GM21390 (cell line): ENCODE measurements around the gene KIRREL3.

Experiments used
- ATAC-seq: cut with Tn5 transposase; IDR thresholded peaks from one replicate; pipeline ENCODE4 v1.9.1; 2021; ENCODE audit not compliant: unreplicated experiment

KIRREL3 gene

DNA sequence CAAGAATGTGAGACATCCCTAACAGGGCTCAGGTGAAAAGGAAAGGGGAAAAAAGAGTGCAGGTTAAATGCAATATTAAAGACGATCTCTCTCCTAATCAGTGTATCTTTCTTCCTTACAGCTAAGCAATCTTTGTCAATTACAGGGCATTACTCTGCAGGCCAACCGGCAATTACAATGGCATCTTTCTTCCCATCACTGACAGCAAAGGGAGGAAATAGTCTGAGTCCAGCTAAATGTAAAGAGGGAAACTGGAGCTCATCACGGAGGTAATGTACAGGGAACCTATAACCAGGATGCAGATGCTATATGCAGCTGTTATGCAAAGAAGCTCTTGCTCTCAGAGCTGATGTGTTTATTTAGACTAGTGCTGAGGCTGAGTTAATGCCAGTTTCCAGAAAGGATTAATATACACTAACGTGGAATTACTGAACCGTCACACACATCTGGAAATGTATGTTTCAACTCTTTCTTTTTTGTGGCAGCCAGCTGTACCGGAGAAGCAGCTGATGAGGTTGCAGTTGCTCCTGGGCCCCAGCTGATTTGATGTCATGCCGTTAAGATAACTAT is 121.6 kb downstream of the KIRREL3 start:
- no peak for ATAC-seq

DNA sequence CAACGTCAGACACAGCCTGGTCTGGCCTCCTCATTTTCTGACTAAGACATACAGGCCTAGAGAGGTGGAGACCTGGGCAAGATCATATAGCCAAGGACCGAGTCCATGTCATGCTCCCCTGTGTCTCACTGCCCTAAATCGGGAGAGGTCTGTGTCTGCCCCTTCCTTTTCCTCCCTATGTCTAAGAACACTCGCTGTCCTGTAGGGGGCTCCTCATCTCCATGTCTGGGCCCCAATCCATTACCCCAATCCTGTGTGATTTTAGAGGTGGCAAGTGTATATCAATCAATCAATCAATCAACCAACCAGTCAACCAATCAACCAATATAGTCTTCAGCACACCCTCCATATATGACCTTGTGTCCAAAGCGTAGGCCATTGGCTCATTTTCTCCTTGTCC is 125.7 kb downstream of the KIRREL3 start:
- no peak for ATAC-seq

DNA sequence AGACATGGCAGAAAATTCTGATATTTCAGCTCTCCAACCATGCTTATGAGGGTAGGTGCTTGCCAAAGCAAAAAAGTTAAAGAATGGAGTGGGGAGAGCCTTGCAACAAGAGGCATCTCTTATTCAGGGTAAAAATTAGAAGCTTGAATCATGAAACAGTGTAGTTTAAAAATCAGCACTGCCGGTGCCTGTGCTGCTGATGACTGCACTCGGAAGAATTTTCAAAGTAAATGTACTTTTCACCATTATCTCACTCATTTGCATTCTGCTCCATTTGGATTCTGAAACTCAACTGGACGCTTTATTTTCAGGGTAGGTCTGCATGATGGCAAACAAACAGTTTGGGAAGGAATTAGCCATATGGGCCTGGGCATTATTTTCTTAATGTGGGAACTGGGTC is 126.3 kb downstream of the KIRREL3 start:
- ATAC-seq, result no peak

DNA sequence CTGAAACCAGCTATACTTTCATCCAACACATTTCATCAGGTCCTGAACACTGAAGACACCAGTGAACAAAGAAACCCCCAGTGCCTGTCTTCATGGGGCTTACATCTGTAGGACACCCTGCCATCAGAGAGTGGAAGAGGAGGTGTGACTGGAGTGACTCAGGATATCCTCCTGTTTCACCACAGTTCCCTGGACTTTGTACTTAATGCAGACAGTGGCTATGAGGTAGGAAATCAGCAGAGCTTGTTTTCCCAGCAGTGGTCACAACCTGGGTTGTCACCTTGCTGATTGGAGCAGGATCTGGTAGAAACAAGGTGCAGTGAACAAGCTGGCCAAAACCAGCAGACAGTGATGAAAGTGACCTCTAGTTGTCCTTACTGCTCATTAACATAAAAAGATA is 128.8 kb downstream of the KIRREL3 start:
- no peak for ATAC-seq

DNA sequence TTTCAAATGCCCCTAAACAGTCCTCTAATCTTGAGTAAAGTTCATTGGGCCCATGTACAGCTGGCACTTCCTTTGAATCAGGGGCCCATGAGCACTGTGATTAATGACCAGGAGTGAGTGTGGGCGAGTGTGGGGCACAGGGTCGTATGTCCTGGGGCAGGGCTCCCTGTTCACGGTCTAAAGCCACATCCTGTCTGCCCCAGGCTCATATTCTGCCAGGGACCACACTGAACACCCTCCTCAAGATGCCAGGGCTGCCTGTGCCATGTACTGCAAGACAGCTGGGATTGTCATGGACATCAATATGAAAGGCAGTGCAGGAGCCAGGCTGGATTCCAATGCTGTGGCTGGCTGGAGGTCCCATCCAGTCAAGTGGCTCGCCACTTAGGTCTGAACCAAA is 130.5 kb downstream of the KIRREL3 start:
- ATAC-seq, result no peak

DNA sequence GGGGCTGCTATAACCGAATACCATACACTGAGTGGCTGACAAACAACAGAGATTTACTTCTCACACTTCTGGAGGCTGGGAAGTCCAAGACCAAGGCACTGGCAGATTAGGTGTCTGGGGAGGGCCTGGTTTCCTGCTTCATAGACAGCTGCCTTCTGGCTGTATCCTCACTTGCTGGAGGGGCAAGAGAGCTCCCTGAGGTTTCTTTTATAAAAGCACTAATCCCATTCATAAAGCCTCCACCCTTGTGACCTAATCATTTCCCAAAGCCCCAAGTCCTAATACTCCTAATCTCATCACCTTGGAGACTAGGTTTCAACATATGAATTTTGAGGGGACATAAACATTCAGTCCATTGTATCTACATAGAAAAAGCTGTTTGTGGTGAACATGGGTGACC is 131.8 kb downstream of the KIRREL3 start:
- ATAC-seq, result no peak

DNA sequence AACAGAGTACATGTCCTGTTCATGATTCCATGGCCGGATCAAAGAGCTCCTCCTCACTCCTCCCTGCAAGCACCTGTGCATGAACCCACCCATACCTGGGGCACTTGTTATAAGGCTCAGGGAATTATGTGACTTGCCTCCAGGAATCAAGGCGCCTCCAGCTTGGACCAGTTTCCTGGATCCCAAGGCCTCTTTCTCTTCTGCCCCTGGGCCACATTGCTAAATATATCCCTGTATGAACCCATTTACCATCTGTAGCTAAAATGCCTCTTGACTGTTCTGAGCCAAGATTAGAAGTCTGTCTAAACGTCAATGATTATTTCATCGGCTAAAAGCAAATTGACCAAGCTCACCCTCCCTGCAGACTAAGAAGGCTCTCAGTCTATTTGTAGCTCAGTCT is 135.6 kb downstream of the KIRREL3 start:
- no peak for ATAC-seq

DNA sequence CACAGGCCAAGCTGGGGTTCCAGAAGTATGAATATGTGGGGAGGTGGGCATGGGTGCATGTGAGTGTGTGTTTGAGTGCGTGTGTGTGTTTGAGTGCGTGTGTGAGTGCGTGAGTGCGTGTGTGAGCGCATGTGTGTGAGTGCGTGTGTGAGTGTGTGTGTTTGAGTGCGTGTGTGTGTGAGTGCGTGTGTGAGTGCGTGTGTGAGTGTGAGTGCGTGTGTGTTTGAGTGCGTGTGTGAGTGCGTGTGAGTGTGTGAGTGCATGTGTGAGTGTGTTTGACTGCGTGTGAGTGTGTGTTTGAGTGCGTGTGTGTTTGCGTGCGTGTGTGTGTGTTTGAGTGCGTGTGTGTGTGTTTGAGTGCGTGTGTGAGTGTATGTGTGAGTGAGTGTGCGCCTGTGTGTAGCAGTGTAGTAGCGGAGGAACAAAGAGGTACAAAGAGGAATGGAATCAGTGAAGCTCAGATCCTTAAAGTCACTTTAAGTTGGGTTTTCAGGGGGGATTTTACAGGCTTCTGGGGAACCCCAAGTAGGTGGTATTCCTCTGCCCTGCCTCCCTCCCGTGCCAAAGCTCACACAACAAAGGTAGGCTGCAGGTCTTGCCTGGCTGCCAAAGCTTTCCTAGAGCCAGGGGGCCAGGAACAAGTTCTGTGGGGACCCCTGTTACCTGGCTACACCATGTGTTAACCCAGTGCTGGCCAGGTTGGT is 137.1 kb downstream of the KIRREL3 start:
- ATAC-seq, result no peak

DNA sequence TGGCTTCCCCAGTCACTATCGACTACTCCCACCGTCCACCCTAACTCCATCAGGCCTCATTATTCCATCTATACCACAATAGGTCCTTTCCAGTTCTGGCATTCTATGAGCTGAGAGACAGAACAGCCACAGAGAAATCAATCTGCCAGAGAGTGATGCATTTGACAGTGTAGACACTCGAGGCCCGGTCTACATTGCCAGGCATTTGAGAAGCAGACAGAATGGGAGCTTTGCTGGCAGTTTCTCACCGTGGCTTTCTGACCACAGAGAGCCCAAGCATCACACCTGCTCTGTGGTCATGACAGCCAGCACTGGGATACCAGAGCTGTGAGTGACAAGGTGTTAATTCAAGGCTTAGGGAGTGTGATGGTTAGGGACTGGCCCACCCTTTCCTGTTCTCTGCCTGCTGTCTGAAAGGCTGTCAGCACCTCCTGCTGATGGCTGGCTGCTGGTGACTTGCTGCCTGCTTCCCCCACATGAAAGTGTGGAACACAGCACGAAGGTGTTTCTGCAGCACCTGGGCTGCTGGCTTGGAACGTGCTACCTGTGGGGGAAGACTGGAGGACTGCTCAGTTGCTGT is 137.8 kb downstream of the KIRREL3 start:
- ATAC-seq, result no peak

DNA sequence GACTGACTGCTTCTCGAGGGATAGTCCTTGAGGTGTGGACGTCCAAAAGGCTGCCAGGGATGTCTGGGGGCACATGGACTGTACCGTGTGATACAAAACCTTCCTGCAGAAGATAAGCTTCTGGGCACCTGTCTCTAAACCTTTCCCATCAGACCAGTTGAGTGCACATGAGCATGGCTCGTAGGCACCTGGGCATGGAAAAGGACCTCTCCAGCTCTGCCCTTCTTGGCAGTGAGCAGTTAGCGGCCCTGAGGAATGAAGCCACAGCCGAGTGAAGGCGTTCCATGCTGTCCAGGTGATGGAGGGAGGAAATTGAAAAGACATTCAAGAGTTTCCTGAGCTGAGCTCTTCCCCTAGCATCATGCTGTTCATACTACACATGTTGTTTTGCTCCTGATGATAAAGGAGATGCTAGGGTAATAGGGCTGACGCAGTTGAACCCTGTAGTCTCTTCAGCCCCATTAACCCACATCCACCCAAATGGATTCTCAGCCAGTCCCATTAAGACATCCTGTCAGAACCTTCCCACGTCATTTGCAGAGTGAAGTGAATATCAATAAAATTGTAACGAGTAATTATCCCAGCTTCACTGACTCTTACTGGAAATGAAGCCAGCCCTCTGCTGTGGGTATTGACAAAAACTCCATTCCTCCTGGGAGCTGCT is 138.6 kb downstream of the KIRREL3 start:
- ATAC-seq, result no peak

DNA sequence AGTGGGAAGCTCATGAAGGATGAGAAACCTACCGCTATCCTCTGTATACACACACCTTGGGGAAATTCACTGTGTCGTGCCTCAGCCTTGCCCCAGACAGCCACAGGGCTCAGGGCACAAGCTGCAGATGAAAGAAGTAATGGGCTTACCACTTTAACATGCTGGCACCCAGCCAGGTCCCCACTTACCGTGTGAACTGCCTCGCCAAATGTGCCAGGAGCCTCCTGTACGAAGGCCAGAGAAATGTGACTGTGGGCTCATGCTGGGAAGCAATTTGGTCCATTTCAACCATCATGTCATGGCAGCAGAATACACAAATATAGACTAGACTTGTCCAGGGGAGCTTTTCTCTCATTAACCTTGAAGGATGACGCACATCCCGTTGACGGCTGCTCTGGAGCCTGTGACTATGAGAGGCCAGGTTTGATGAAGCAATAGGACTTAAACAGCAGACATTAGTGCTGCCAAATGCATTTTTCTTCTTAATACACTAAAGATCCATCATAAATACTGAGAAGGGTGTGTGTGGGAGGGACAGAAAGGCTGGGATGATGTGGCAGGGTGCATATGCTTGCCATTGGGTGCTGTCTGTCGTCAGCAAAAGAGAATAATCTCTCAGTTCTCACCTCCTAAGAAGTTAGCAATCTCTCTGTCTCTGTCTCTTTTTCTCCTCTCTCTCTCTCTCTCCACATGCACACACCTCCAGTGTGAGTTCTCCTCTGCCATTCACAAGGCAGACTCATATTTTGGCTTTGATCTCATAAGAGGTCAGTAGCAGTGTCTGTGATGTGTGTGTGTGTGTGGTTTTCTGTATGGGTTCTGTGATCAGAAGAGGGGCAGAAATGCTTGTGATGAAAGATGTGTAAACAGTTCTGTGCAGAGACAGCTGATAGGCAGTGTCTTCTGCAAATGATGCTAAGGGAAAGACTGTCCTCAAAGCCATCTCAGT is 142.4 kb downstream of the KIRREL3 start:
- ATAC-seq, result no peak

DNA sequence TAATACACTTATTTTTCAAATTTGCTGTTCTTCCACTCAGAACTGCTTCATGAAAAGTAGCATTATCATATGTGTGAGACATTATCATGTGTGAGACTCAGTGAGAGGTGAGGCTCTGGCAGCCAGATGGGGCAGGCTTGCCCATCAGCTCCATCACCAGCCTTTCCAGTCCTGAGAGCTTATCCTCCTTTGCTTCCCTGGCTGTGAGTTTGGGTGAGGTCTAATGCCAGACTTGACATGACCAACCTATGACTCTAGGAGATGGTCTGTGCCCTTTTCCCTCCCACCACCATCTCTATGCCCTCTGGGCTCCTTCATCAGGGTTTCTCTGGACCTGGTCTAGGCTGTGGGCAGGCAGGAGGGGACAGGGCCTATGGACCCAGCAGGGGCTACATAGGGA is 145.0 kb downstream of the KIRREL3 start:
- ATAC-seq, result no peak

DNA sequence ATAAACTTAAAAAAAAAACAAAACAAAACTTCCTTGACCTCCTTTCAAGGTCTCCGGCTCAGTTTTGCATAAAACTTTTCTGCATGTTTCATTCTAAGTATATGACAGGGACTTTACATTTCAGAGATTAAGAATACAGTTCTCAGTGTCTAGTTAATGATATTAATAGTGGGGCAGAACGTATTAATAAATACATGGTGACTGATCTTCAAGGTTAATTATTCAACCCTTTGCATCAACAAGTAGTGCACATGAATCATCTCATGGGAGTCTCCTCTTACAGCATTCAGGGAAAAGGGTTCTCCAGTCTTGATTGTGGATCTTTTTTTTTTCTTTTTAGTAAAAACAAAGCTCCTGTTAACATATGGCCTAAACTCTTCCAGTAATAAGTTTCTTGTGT is 146.8 kb downstream of the KIRREL3 start:
- ATAC-seq, result peak; percentile 61

DNA sequence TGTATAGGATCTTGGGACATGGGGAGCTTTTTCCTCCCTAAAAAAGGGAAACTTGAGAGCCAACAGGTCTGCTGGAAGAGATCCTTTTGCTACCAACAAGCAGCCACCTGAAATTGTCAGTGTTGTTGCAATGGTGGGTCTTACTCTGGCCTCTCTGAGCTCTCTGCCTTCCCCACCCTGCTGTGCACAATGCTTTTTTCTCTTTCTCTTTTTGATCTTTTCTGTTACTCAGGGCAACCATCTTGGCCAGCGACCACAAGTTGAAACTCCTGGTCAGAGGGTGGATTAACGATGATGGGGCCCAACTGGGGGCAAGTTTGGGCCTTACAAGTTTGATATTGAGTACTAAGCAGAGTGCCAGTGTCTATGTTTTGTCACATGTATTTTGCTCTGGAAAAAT is 155.8 kb downstream of the KIRREL3 start:
- ATAC-seq, result no peak

DNA sequence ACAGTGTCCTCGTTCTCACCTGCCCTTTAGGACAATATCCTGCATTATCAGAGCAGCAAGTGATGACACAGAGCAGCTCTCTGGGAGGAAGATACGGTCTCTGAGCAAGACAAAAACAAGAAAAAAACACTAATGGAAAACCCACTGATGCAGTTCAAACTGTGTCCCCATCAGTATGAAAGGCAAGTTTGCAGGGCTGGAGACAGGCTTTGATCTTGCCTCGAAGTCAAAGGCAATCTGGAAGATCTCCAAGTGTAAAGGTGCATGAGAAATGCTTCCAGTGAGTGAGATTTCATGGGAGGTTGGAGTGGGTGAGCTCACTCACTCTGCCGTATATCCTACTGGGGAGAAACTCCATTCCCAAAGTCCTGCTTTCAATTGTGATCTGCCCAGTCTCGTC is 157.5 kb downstream of the KIRREL3 start:
- no peak for ATAC-seq

DNA sequence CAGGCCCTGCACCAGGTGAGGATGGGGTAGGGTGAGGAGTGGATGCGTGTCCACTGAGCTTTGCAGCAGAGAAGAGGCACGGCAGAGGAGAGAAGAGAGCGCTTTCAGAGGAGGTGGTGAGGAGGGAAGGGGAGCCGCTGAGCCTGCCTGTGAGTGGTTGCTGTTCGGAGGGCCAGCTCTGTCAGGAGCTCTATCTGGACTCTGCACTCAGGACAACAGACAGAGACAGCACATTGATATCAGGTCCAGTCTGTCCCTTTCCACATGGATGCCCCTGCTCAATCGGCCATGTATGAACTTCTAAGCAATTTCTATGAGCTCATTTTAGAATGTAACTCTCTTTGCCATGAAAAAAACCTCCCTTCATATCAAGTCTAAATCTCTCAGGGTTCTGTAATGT is 158.6 kb downstream of the KIRREL3 start:
- no peak for ATAC-seq

DNA sequence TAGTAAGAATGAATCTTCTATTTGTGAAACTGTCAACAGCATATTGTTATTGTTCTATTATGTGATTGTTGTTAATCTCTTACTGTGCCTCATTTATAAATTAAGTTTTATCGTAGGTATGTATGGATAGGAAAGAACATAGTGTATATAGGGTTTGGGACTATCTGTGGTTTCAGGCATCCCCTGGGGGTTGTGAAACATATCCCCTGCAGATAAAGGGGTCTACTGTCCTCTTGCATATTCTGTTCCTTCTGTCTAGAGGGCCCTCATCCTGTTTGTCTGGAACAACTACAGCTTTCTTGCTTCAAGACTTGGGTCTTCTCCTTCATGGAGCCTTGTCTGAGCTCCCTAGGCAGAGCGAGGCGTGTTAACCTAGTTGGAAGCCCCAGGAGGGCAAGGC is 159.6 kb downstream of the KIRREL3 start:
- no peak for ATAC-seq

DNA sequence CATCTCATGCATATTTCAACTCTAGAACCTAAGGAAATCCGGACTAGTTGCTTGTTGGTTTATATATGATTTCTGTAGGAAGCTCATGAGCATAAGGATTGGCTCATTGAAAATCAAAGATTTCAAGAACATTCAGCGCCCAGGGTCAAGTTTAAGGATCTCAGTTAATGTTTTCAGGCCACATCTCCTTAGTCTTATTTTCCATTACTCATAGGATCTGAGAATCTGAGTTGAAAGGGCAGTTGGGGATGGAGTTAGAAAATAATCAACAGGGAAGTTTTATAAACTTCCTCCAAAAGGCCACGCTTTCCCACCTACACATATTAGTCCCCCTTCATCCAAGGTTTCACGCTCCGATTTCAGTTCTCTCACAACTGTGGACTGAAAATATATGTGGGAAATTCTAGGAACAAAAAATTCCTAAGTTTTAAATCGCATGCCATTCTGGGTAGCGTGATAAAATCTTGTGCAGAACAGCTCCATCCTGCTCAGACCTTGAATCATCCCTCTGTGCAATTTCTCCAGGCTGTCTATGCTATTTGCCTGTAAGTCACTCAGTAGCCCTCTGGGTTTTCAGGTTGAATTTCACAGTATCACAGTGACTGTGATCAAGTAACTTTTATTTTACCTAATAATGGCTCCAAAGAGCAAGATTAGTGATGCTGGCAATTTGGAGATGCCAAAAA is 160.2 kb downstream of the KIRREL3 start:
- no peak for ATAC-seq

DNA sequence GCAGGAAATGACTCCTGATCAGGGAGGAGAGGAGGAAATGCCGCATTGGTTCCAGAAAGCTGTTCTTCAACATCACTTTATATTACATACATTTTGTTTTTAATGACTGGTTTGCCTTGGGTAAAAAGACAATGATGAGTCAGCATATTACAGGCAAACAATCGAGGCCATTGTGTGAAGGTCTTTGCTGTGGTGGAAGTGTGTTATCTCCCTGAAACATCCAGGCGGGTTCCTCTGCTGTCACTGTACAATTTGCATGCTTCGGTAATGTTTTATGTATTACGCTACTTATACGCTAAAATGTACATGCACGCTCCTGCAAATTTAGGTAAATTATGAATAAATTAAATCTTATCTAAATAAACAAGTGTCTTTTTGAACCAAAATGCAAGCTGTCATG is 161.1 kb downstream of the KIRREL3 start:
- ATAC-seq, result no peak

DNA sequence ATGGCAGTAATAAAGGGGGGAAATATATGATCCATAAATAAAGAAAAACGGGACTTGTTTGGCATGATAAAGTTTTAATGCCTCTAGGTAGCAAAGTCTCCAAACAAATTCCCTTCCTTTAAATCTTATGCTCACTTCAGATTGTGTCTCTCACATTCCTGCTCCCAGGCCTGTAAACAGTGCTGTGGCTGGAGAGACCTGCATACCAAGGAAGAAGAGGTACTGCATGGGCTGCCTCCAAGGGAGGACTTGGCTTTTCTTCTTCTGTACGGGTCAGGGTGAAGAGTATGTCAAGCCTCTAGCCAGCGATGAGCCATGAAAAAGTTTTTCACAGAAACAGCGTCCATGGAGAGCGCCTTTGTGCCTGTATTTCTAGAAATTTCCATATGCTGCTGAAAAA is 161.8 kb downstream of the KIRREL3 start:
- no peak for ATAC-seq

DNA sequence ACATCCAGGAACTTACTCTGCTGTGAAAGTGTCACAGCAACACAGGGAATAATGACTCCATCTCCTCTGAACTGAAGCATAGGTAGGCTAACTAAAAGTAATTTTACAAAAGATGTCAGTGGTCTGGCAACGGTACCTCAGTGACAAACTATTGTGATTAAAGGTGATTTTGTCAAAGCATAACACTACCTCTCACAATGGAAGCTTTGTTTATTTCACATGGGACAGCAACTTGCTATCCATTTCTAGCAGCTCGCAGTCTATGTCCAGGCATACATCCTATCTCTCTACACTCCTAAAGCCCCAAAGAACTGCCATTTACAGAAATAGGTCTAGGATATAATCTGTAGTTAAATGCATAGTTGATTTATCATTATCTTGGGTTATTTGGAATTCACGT is 163.0 kb downstream of the KIRREL3 start:
- ATAC-seq, result no peak
